GM10266 (cell line): ENCODE measurements around the gene MAP1LC3A.

ENCODE experiments used
- DNase-seq: peaks from one replicate; pipeline ENCODE4 v3.0.0; 2012; ENCODE audit errors: extremely low spot score
- CTCF ChIP-seq: IDR thresholded peaks from 2 replicates; pipeline ENCODE4 v1.5.1; 2012; ENCODE audit warnings: mild to moderate bottlenecking, low read depth; ENCODE audit not compliant: control insufficient read depth, insufficient read depth; ENCODE audit errors: missing control alignments

Gene MAP1LC3A

GRCh38 chr20:34525342-34525708 is 33.2 kb upstream of the MAP1LC3A start:
- TF ChIP-seq CTCF = no peak
- no peak for DNase-seq

GRCh38 chr20:34525709-34526416 is 32.7 kb upstream of the MAP1LC3A start:
- no peak for DNase-seq
- no peak for TF ChIP-seq CTCF

- no peak for TF ChIP-seq CTCF
- no peak for DNase-seq
Observed at GRCh38 chr20:34526466-34526865, 32.1 kb upstream of the MAP1LC3A start.

- DNase-seq = no peak
- TF ChIP-seq CTCF = no peak
Observed at GRCh38 chr20:34527016-34527415, 31.5 kb upstream of the MAP1LC3A start.

- no peak for TF ChIP-seq CTCF
- DNase-seq = no peak
Observed at GRCh38 chr20:34528921-34529297, 29.6 kb upstream of the MAP1LC3A start.

GRCh38 chr20:34529742-34530141 is 28.8 kb upstream of the MAP1LC3A start:
- TF ChIP-seq CTCF = no peak
- no peak for DNase-seq

GRCh38 chr20:34530342-34530741 is 28.2 kb upstream of the MAP1LC3A start:
- no peak for DNase-seq
- no peak for TF ChIP-seq CTCF
